ENCODE results near the gene TRIOBP.
A peak's percentile ranks its signal among the peaks of the same experiment; 100 is the strongest.

TRIOBP gene

DNA sequence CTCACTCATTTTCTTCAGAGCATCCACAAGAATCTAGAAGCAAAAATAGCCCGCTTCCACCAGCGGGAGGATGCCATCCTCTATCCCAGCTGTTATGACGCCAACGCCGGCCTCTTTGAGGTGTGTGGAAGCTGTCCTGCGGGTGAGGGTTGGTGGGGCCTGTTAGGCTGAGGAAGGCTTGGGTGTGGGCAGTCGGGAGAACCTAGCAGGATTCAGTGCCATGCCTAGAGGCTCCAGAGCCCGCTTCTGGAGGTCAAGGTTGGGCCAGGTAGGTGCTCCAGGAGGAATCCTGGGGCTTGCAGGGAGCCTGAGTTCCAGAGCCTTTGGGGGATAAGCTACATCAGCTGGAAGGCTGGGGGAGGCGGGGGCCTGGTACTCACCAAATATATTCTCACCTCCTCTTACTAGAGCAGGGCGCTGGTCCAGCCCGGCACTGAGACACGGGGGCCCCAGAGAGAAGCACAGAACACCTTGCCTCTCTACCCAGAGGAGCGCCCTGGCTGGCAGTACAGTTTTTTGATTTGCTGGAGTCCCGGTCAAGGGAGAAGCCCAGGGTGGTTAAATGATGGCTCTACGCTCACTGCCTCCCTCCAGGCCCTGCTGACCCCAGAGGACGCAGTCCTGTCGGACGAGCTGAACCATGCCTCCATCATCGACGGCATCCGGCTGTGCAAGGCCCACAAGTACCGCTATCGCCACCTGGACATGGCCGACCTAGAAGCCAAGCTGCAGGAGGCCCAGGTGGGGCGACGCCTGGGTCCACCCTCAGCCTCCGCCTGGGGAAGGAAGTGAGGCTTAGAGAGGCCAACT is 116.2 kb downstream of the TRIOBP start:
- TF ChIP-seq, protein P1, sequence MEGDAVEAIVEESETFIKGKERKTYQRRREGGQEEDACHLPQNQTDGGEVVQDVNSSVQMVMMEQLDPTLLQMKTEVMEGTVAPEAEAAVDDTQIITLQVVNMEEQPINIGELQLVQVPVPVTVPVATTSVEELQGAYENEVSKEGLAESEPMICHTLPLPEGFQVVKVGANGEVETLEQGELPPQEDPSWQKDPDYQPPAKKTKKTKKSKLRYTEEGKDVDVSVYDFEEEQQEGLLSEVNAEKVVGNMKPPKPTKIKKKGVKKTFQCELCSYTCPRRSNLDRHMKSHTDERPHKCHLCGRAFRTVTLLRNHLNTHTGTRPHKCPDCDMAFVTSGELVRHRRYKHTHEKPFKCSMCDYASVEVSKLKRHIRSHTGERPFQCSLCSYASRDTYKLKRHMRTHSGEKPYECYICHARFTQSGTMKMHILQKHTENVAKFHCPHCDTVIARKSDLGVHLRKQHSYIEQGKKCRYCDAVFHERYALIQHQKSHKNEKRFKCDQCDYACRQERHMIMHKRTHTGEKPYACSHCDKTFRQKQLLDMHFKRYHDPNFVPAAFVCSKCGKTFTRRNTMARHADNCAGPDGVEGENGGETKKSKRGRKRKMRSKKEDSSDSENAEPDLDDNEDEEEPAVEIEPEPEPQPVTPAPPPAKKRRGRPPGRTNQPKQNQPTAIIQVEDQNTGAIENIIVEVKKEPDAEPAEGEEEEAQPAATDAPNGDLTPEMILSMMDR (IDR thresholded peaks at IDR 0.05; ENCODE audit: low read depth, low read length), result no peak
- DNase-seq (ENCODE audit: extremely low read depth, low read depth), result no peak

DNA sequence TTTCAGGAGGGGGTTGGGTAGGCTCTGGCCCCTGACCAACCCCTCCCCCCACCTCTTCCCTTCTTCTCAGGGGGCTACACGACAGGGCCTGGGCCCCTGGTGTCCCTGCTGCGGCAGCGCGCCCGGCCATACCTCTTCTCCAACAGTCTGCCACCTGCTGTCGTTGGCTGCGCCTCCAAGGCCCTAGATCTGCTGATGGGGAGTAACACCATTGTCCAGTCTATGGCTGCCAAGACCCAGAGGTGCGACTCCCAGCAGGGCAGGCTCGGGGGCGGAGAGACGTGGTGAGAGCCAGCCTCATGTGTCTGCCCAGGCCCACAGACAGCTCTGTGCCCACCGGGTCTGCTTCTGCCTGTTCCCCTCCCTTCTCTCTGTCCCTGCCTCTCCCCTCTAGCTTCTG is 118.7 kb downstream of the TRIOBP start:
- TF ChIP-seq, protein P1 (IDR thresholded peaks at IDR 0.05; ENCODE audit: low read depth, low read length), result no peak

DNA sequence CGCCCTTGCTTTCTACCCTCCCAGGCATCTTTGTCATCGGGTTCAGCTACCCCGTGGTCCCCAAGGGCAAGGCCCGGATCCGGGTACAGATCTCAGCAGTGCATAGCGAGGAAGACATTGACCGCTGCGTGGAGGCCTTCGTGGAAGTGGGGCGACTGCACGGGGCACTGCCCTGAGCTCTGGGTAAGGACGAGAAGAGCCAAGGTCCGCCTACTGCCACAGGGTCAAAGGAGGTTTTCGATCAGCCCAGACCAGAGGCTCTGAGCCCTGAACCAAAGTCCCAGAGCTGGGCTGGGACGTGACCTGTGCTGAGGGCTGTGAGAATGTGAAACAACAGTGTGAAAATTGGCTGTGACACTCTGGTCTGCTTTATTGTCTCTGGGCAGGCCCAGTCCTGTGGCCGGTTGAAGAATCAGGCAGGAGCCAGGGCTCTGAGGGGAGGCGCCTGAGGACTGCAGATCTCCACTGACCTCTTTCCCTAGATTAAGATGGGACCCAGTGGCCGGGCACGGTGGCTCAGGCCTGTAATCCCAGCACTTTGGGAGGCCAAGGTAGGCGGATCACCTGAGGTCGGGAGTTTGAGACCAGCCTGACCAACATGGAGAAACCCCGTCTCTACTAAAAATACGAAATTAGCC is 119.8 kb downstream of the TRIOBP start:
- no peak for DNase-seq (ENCODE audit: extremely low read depth, low read depth)
- TF ChIP-seq, protein P1 (IDR thresholded peaks at IDR 0.05; ENCODE audit: low read depth, low read length), result no peak

More for the DNA sequence above, 118.7 kb downstream of the TRIOBP start:
- DNase-seq (ENCODE audit: extremely low read depth, low read depth), result no peak

DNA sequence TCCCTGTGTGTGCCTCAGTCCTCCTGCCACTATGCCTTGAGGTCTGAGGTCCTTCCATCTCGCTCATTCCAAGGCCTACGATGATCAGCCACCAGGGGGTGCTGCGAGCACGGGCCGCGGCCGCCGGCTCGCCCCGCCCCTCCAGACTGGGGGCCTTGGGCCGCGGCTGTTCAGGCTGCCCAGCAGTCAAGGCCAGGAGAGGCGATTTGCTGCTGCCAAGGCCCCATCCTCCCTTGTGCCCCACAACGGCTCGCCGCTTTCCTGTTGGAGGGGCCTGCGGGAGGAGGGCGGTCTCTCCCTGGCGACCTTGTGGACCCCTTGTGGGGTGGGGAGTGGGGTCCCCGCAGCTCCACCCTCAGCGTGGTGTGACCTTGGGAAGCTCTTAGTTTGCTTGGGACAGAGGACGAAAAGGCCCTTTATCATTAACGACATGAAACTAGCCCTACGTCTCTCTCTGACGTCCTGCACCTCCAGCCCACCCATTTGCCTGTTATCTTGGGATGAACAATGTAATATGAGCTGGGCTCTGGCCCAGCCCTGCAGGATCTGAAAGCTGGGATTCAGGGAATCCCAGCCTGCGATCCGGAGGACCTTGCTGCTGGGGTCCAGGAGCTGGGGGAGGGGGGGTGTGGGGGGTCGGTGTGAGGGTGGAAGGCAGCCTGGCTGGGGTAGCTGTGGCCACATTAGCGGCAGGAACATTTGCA is 121.0 kb downstream of the TRIOBP start:
- TF ChIP-seq, protein P1 (IDR thresholded peaks at IDR 0.05; ENCODE audit: low read depth, low read length), result peak; percentile 68
- peak; percentile 50 for DNase-seq (ENCODE audit: extremely low read depth, low read depth)

DNA sequence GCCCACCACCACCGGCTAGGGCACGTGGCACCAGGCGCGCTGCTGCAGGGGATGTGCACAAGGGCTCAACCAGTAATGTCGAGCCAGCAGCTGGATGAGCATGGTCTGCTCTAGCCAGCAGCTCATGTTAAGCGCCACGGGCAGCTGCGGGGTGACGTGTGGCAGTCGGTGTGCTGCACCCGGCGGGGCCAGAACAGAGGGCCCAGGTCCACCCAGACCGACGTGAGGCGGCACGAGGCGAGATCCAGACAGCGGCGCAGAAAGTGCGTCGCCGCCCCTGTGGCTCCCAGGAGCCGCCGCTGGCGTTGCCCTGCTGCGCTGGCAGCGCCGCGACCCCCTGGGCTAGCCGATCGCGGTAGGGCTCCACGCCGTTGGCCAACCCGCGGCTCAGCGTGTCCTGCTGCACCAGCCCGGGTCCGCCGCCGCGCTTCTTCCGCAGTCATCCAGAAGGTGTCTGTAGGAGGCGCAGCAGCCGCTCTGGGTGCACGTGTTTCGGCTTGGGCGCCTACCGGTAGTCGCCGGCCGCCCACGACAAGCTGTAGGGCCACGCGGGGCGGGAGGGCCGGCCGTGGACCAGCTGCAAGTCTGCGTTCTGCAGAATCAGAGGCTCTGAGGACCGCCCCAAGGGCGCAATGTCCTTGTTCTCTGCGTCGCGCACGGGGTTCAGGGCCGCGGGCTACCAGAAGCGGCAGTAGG is 121.7 kb downstream of the TRIOBP start:
- no peak for DNase-seq (ENCODE audit: extremely low read depth, low read depth)
- TF ChIP-seq, protein P1 (IDR thresholded peaks at IDR 0.05; ENCODE audit: low read depth, low read length), result peak; percentile 39

DNA sequence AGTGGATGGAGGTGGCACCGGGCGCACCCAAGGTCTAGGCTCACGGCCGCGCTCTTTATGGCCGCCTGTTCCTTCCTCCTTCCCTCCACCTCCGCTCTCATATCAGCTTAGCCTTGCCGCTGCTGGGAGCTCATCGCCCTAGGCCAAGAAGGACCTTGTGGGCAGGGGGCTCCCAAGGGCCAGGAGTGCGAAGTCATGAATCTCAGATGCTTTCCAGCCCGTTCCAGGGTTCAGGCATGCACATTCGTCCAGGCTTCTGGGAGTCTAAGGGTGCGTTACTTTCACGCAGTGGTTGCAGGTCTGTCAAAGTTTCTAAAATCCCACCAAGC is 122.2 kb downstream of the TRIOBP start:
- TF ChIP-seq, protein P1 (IDR thresholded peaks at IDR 0.05; ENCODE audit: low read depth, low read length), result no peak
- no peak for DNase-seq (ENCODE audit: extremely low read depth, low read depth)
